Inflammatory macrophage (primary cell): ENCODE measurements around the gene AMACR.
A peak's percentile ranks its signal among the peaks of the same experiment; 100 is the strongest.

Experiments
- DNase-seq, 2 donors: peaks; one replicate each; pipeline ENCODE4 v3.0.0-alpha.2; 2020 to 2022

The AMACR gene

DNA sequence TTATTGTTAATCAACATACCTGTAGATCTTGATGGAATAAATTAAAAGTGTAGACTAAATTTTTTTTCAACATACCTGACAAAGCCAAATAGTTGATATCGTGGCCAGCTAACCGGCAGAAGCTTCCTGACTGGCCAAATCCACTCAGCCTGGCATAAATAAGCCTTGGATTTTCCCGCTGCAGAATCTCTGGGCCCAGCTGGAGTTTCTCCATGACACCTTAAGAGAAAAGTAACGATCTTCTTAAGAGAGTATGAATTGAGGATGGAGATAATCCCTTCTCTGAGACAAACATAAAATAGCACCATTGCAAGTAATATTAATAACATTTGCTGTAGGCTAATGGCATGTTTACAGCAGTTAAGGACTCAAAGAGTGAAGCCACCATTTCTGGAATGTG, 2.2 kb downstream of the AMACR start:
- no peak for DNase-seq

DNA sequence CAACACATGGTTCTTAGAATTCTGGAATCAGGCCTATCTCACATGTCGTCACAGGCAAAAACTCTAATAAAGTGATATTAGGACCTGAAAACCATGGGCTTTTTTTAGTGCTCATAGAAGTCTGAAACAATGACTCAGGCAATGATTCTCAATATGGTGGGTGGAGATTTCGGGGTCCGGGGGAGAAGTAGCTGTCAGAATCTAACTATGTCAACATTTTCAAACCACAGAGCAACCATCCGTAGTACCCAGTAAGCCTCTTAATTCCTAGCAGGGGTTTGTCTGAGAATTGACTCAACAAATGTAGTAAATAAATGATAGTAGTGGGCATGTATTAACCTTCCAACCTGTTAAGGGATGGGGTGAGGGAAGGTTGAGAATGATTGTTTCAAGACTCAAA, 2.6 kb downstream of the AMACR start:
- no peak for DNase-seq

DNA sequence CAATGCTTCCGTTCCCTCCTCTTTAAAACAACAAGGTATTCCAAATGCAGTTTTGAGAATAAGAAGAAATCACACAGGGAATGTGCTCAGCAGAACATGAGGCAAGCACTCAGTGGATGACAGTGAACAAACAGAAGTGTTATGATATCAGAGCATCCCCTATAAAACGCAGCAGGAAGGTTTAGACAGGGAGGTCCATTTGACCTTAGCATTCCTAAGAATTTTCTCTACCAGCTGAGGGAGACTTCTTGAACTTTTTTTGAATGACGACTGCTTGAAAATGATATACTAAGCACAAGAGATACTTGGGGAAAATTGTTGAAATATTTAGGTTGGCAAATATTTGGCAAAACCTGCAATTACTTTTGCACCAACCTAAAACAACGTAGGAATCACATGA, 3.9 kb downstream of the AMACR start:
- DNase-seq: no peak

DNA sequence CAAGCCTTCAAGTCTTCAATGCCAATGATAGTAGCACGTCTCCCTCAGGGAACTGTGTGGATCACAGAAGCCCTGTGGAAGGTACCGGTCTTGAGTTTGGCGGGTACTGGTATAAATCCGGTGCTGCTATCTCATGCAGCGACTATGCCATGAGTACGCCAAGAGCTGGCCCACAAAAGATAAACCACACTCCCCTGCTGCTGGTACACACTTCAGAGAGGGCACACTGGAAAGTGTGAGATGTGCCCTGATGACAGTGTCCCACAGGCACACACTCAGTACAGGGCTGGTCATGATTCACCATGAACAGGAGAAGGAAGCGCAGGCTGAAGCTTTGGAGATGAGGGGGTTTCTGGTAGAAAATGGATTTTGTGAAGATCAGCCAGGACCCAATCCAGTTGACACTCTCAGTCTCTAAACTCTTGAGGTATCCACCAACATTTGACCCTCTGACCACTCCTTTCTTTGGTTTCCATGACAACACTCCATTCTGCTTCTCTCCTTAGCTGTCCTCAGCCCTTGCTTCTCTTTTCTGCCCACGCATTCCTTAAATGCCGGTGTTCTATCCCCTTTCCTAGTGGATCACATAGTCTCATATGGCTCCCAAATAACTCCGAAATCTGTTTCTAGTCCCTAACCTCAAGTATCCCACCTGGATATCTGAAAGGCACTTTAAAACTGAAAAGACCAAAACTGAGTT, 5.1 kb downstream of the AMACR start:
- no peak for DNase-seq

DNA sequence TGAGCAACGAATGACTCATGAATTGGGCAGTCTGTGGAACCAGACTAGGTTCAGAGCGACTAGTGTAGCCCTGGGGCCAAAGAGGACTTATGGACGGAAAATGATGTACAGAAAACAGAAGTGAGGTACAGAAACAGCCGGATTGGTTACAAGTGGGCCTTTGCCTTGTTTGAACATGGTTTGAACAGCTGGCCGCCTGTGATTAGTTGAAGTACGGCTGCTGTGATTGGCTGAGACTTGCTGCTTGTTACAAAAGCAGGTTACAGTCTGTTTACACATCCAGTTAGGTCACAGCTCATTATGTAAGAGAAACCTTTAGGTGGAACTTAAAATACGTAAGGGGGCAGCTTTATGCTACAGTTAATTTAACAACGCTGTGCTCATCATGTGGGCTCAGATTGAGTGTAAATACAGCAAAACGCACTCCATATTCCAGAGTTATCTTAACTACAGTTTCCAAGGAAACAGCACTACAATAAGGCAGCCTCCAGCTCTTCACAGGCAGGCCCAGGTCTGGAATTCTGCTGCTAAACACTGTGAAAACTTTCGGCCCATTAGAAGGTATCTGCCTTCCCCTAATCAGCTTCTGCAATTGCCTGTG, 6.5 kb downstream of the AMACR start:
- DNase-seq: peak in 1 of 2 donors; percentile 14

DNA sequence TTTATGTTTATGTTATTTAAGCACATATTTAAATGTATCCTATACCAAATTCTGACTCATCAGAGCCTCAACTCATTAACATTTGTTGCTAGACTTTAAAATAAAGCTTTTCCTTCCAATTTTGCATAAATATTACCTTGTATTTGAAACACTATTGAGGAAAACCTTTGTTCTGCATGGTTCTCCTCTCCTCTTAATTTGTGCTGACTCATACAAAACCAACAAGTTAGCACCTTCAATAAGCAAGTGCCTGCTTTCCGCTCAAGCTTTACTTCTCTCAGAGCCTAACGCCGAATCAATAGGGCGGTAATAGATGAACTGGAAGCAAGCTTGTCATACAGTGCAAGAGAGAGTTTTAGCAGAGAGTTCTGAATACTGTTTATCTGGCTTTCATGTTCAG, 7.9 kb downstream of the AMACR start:
- DNase-seq: no peak

DNA sequence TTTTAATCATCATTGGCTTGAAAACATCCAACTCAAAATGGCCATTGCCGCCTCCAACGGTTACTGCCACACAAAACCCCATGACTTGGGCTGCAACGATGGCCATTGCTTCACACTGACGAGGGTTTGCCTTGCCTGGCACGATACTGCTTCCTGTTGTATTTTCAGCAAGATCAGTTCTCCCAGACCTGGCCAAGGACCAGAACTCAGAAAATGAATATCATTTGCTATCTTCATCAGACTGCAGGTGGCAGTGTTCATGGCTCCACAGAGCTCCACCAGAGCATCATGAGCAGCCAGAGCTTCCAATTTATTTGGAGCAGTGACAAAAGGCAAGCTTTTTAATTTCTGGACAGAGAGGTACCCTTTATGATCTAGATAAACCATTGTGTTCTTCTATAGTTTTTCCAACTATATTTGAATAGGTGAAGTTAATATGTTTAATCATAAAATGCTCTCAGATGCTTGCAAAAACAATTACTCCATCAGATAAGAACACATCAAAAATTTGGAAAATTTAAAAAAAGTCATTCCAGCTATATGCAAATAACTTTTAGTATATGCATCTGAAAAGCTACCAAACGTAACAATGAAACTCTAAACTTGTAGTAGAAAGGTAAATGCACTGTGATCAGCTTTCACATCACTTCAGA, 10.4 kb downstream of the AMACR start:
- peak; percentile 59 to 62 for DNase-seq

DNA sequence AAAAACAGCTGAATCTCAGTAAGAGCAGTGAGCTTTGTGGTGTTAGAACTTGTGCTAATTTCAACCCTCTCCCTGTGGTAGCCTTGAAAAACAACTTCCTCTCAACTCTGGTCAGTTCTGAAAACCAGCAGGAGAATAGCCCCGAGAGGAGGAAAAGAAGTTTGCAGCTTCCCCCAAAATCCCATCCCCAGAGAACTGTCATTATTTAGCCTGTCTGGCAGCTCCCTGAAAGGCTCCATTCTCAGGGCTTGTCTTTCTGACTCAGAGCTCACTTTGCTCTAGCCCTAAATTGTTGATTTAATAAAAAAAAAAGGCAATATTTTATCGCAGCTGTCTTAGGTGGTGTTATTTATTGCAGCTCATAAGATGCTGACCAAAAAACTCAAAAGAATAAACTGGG, 12.0 kb downstream of the AMACR start:
- DNase-seq: peak in 1 of 2 donors; percentile 1

DNA sequence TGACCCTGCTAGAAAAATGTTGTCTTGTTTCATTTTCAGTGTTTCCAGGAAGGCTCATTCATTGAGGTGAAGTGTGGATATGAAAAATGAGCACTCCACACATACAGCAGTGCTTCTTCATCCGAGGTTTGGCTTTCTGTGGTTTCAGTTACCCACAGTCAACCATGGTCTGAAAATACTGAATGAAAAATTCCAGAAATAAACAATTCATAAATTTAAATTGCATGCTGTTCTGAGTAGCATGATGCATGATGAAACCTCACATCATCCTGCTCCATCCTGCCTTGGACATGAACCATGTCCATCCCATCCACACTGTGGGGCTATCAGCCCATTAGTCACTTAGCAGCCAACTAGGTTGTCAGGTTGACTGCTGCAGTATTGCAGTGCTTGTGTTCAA, 13.0 kb downstream of the AMACR start:
- DNase-seq: no peak

DNA sequence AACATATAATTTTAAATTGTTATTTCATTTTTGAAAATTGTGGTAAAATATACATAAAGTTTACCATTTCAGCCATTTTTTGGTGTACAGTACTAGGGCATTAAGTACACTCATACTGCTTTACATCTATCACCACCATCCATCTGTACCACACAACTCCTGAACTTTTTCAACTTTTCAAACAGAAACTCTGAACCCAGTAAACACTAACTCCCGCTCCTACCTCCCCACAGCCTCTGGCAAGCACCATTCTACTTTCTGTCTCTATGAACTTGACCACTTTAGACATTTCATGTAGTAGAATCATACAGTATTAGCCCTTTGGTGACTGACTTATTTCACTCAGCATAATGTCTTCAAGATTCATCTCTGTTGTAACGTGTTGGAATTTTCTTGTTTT, 15.0 kb downstream of the AMACR start:
- no peak for DNase-seq

DNA sequence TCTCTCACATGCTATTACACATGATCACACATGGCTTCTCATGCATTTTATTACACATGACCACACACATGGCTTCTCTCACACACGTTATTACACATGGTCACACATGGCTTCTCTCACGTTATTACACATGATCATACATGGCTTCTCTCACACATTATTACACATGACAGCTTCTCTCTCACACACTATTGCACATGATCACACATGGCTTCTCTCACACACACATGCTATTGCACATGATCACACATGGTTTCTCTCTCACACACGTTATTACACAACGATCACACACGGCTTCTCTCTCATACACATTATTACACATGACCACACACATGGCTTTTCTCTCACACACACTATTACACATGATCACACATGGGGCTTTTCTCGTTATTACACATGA, 22.4 kb downstream of the AMACR start:
- DNase-seq: no peak

DNA sequence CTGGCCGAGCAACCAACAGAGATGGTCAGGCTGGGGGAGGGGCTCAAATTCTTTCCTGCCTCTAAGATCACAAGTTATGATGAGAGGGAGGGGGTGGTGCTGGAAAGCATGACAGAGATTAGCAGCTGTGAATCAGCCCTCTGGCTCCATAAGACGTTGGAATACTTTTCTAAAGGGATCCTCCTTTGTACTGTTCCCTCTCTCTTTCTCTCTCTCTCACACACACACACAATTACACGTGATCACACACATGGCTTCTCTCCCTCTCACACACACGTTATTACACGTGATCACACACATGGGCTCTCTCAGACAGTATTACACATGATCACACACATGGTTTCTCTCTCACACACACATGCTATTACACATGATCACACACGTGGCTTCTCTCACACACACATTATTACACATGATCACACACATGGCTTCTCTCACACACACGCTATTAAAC, 23.2 kb downstream of the AMACR start, which contains the start of gene SLC45A2:
SLC45A2 (minus strand) TSS at position 23 of the 454 bp plus-strand sequence. CDS start 110 bp downstream, outside the sequence.
- no peak for DNase-seq

DNA sequence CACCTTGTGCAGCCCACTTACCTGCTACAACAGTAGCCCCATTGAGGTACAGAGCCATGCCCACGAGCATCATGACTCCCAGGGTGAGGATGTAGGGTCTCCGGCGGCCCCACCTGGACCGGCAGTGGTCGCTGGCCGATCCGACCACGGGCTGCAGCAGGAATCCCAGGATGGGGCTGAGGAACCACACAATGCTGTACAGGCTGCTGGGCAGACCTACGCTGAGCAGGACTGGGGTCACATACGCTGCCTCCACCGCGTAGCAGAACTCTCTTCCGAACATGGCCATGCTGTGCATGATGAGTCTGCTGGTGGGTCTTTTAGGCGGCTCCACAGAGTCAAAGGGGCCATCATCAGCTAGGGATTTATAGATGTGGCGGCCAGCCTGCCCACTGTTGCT, 23.7 kb downstream of the AMACR start:
- no peak for DNase-seq

DNA sequence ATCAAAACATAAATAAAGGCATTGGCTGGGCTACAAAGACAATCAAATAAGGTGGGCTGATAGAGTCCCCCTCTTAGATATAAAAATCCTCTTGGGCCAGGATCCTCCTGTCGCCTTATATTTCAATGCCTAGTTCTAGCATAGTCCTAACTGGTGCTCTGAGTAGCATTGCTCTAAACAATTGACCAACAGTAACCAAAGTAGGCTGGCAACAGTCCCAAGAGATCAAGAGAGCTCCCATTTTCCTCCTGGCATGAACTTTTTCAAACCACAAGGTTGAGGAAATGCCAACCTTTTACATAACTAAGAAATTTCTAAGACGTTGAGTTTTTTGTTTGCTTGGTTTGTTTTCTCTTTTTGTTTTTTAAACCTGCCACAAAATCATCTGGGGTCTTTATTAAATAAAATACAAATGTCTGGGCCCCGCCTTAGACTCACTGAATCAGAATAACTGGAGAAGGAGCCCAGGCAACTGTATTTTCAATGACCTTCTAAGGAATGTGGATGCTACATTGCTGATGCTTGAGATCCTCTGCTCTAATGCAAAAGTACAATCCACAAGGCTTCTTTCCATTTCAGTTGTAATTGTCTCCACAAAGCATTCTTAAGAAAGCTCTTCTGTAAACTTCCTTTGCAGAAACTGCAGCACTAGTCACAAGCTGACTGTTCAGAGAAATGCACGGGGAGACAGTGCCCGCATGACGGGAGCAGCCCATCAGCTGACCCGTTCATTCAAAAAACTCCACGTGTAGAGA, 26.3 kb downstream of the AMACR start:
- no peak for DNase-seq

DNA sequence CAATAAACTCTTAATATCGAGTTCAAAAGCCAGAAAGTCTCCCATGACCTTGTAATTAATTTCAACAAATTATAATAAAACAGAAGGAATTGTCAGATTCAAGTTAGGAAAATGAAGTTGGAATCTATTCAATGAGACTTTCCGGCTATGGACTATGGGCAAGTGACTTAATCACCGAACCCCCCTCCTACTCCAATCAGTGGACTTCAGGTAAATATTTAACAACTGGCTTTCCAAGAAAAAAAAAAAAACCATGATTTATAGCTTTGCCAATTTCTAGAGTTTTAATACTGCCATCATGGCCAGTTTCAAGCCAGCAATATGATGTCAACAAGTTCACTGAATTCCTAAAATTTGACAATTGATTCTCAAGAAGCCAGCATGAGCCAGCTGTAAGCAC, 27.8 kb downstream of the AMACR start:
- no peak for DNase-seq

DNA sequence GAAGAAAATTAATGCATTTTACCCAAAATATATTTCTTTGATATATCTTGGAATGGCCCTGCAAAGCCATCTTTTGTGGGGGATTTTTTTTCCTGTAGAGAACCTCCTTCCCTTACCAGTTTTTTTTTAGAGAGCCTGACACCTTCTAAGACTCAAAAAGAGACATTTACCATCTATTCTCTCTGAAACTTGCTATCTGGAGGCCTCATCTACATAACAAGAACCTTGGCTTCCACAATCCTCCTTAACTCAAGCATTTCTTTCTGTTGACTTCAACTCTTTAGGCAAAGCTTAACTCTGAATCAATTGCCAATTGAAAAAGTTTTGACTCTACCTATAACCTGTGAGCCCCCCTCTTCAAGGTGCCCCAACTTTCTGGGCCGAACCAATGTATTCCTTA, 29.5 kb downstream of the AMACR start:
- DNase-seq: no peak

DNA sequence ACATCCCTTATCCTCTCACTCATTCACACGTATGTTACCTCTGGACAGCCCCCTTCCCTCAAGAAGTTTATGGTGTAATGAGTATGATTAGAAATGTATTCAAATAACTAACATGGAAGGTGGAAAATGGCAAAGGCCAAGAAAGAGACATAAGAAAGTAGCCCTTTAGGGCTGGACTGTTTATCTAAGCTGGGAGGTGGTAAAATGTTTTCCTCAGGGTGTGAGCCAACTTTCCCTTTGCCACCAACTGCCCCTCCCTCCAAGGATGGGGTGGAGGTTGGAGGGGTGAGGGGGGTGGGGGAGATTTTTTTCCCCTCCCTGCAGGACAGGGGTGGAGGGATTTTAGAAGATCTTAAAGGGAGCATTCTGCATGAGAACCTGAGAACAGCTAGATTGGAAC, 31.5 kb downstream of the AMACR start:
- DNase-seq: no peak

DNA sequence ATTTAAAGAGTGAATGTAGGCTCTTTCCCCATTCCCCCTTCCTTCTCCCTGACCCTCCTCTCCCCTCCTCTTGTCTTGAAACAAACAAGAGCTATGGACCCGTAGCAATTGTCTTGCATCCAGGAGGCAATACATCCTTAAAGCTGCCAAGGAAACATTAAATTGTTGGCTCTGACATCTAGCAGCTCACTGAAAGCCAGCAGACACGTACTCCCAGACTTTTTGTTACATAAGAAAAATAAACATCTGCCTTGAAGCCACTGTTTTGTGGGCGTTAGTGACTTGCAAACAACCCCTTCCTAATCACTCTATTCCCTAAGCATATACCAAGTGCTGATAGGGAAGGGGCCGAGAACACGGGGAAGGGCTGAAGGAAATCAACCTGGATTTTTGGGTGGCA, 32.0 kb downstream of the AMACR start:
- no peak for DNase-seq

DNA sequence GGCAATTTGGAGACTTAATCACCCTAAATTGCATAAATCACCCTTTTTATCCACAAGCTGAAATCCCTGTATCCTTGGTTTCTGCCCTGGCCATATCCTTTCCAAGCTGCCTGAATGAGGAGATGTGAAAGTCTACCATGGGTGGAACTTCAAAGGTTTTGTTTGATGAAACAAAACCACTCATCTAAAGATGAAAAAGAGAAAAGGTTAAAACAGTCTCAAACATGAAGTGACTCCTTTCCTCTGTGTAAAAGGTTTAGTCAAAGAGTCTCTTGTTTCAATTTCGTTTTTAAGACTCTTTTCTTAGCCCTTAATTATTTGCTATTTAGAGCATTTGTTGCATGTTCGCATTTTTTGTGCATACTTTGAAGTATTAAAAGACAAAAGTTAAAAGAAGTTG, 34.6 kb downstream of the AMACR start:
- DNase-seq: no peak

DNA sequence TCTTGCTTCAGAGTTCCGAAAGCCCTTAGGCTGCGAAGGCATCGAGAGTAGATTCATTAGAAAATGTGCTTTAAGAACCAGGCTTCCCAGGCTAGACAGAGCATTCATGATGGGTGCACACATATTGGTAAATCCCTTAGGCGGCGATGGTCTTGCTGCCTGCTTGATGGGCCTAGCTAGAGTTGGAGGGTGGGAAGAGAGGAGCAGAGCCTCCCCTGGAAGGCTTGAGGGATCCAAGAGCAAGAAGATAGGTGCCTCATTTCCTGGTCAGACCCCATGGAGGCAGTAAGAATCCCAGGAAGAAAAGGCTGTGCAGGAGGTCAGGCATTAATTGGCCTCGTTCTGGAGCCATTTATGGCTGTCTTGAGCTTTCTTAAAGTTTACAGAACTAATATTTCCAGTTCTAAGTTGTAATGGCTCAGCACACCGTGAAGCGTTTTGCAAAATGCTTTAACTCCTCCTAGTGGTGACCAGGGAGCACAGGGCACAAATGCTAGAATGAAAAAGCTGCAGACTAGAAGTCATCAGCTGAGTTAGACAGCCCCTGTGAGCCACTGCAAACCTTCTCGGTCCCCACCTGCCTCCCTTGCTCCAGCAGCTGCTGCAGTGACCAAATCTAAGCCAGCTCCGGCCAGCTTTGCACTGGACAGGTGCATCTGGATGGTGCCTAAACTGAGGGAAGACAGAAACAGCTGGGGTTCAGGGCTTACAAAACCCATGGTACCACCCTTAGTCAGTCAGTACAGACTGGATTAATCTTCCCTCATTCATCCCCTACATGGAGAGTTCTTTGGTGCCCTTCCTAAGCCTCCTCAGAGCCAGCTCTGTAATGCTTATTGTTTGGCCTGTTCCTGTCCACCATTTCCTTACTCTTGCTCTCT, 38.0 kb downstream of the AMACR start:
- DNase-seq: peak in 1 of 2 donors; percentile 1

DNA sequence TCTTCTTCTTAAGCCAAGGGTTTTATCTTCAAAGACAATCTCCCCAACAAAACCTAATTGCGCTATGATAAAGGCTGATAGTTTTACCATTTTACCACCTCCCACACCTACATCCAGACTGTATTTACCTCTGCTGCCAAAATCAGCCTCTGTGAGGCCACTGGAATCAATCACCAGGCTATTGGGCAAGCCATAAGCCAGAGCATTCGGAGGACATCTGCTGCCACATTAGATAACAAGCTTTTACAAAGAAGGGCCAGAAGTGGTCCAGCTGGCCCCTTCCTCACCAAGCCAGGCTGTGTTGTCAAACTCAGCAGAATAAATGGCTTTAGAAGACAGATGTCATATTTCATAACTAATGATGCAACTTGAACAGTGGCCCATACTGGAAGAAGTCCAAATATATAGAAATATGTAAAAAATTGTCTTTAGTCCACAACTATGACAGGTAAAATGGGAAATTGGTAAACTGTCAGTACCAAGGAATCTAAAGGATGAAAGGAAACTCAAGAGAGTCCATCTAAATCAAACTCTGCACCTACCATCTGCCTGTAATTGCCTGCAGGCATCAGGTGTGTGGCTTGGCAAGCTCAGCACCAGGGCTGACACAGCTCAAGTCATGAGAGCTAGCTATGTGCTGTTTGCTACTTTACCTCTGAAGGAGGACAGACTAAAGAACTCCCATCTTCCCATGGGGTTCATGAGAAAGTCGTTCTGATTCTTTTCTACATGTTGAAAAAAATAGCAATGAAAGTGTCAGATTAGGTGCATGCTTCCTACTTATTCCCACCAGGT, 39.4 kb downstream of the AMACR start:
- no peak for DNase-seq
